Erythroblast (primary cell): ENCODE measurements around the gene WASF2.

ENCODE experiments used
- GATA1 ChIP-seq: IDR thresholded peaks from 2 replicates; pipeline ENCODE4 v1.6.1; 2011; ENCODE audit warnings: low read depth, mild to moderate bottlenecking, control low read depth, low read length, moderate library complexity
- POLR2A ChIP-seq: IDR thresholded peaks from 2 replicates; pipeline ENCODE4 v1.6.1; 2011; ENCODE audit warnings: mild to moderate bottlenecking, low read length

- no peak for TF ChIP-seq POLR2A
- TF ChIP-seq GATA1 = no peak
These were observed 120.9 kb downstream of the WASF2 start for GRCh38 chr1:27368869-27369582.
